Stomach (tissue), 9 donors: ENCODE measurements around the gene STK4. TPM values are rescaled to one million over a fixed set of nuclear protein-coding genes. Genes with fewer than 3 reads are reported as not detected.

ENCODE experiments used
- DNase-seq, 2 donors: peaks; one replicate each; pipeline versions ENCODE4 v3.0.0 to v3.0.0-alpha.2; 2013 to 2019
- H3K27ac ChIP-seq, 5 donors: fragments of 200-600 bp in 4 of 5; sonication (generic) in 4 of 5; one replicate each; pipeline ENCODE4 v1.5.1; 2013 to 2019; ENCODE audit warnings: mild to moderate bottlenecking in 1 of 5, moderate library complexity in 1 of 5
- H3K27me3 ChIP-seq, 3 donors: fragments of 200-600 bp; sonication (generic); one replicate each; pipeline ENCODE4 v1.5.1; 2017 to 2019; ENCODE audit warnings: mixed run types in 1 of 3
- H3K36me3 ChIP-seq, 4 donors: fragments of 200-600 bp; sonication (generic); 1 replicate in 3 of 4; 2 replicates in 1 of 4; pipeline ENCODE4 v1.5.1; 2016 to 2019
- H3K4me1 ChIP-seq, 4 donors: fragments of 200-600 bp; sonication (generic); one replicate each; pipeline ENCODE4 v1.5.1; 2016 to 2019
- H3K4me3 ChIP-seq, 4 donors: fragments of 200-600 bp; sonication (generic) in 3 of 4; one replicate each; pipeline ENCODE4 v1.5.1; 2016 to 2019; ENCODE audit warnings: mild to moderate bottlenecking in 1 of 4
- H3K9me3 ChIP-seq, 4 donors: fragments of 200-600 bp; sonication (generic); one replicate each; pipeline ENCODE4 v1.5.1; 2016 to 2019
- CTCF ChIP-seq, 7 experiments: fragments of 450-650 bp in 4 of 7; fragments of 200-600 bp in 3 of 7; sonication (generic) in 3 of 7; IDR thresholded peaks; one replicate each; pipeline ENCODE4 v1.5.1; 2016 to 2019; ENCODE audit warnings: antibody characterized with exemption in 7 of 7, control low read depth in 2 of 7, mild to moderate bottlenecking in 1 of 7
- EP300 ChIP-seq: sonication (generic); formaldehyde crosslinking; IDR thresholded peaks from one replicate; pipeline ENCODE4 v1.6.1; 2017; ENCODE audit warnings: antibody characterized with exemption
- POLR2A ChIP-seq, 4 donors: fragments of 450-650 bp; IDR thresholded peaks; one replicate each; pipeline ENCODE4 v1.6.1; 2016; ENCODE audit warnings: antibody characterized with exemption in 4 of 4, control low read depth in 2 of 4, mild to moderate bottlenecking in 1 of 4, moderate library complexity in 1 of 4
- POLR2AphosphoS5 ChIP-seq, 3 donors: sonication (generic); formaldehyde crosslinking; IDR thresholded peaks; one replicate each; pipeline ENCODE4 v1.6.1; 2016; ENCODE audit warnings: antibody characterized with exemption in 3 of 3
- WGBS, 5 donors: extraction: QIAGEN DNeasy Blood & Tissue Kit in 3 of 5; methylation state at CpG; one replicate each; pipeline versions ENCODE4 v1.1.5 to v1.1.7; 2013 to 2018; 5-methylcytosine and 5-hydroxymethylcytosine counted together
- intact Hi-C: fragments of 100-400 bp; cut with DNase I; formaldehyde crosslinking; loops from one replicate; pipeline ENCODE4 v1.15.1; 2023; ENCODE audit warnings: low total_unique reads
- polyA plus RNA-seq, 3 donors: library from polyadenylated mRNA; stranded (reverse); fragments of 200-250 nt; gene quantifications; one replicate each; pipeline ENCODE4 v1.2.3, GENCODE V29; 2013
- total RNA-seq, 5 donors: library from RNA; depleted of rRNA; stranded (reverse); fragments of >200 nt; gene quantifications; one replicate each; pipeline versions ENCODE4 v1.1.0 to v1.2.3, GENCODE V29; 2014 to 2016
- donor health status: healthy with polysubstance abuse.
- donor health status: Bipolar disorder and iron deficiency.
- donor health status: healthy.

The STK4 gene
- total and polyA plus RNA-seq, 8 donors, result 4.8 to 49.6 (median 19.3) TPM

GRCh38 chr20:44970243-44970757 lies 4.0 kb downstream of the STK4 start:
- Histone ChIP-seq H3K4me1 (peaks cover 14 to 46% (median 38%) of the 10 kb centered on the region in 4 donors), H3K9me3 (no peaks in the 10 kb centered on the region), H3K36me3 (peaks cover 14 to 35% (median 34%) of the 10 kb centered on the region in 4 donors), H3K27me3 (no peaks in the 10 kb centered on the region), H3K4me3 (no peak overlapping the region), H3K27ac (peak overlapping the region in 4 of 5 donors; percentile 31 to 90 (median 36))
- 14 to 34% (median 23%) methylated on average over 1 of the region's 1 CpG for WGBS, 5 donors
- no peak for TF ChIP-seq CTCF (IDR thresholded peaks at IDR 0.05)
- DNase-seq, result peak in 1 of 2 donors; percentile 16
- intact Hi-C loops, result no loop called here

- no peak for DNase-seq
- H3K27ac ChIP-seq, result no peak overlapping the region
- no peaks in the 10 kb centered on the region for H3K27me3 ChIP-seq
- intact Hi-C loops, result no loop called here
- H3K4me3 ChIP-seq, result no peak overlapping the region
- peaks cover 0 to 38% (median 23%) of the 10 kb centered on the region in 4 donors for H3K4me1 ChIP-seq
- TF ChIP-seq POLR2A (IDR thresholded peaks at IDR 0.05), result no peak
- TF ChIP-seq POLR2AphosphoS5 (IDR thresholded peaks at IDR 0.05), result no peak
- no peak for TF ChIP-seq CTCF (IDR thresholded peaks at IDR 0.05)
- no peak for TF ChIP-seq EP300
- WGBS, 5 donors, result 79 to 97% (median 83%) methylated on average over 2 of the region's 2 CpGs
- H3K36me3 ChIP-seq, result peaks cover 16 to 60% (median 55%) of the 10 kb centered on the region in 4 donors
- no peaks in the 10 kb centered on the region for H3K9me3 ChIP-seq
Measured at GRCh38 chr20:44973053-44973452, 6.7 kb downstream of the STK4 start.

DNA sequence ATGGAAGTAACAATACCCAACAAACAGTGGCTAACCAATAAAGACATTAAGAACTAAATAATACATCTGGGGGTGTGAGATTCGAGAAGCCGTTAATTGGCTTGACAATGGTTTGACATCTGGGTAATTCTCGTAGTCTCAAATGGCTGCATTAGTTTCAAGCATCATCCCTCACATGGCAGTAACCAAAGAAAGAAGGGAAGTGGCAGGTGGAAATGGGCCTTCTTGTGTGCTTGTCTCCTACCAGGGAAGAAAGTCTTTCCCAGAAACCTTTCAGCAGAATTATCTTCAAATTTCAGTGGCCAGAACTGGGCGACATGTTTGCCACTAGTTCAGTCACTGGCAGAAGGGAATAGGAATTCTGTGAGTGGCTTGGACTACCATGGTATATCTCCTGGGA lies 10.4 kb downstream of the STK4 start:
- TF ChIP-seq CTCF (IDR thresholded peaks at IDR 0.05) (no peak), POLR2AphosphoS5 (IDR thresholded peaks at IDR 0.05) (no peak), POLR2A (IDR thresholded peaks at IDR 0.05) (no peak), EP300 (no peak)
- H3K27ac ChIP-seq, result no peak overlapping the region
- DNase-seq, result no peak
- peaks cover 0 to 36% (median 17%) of the 10 kb centered on the region in 4 donors for H3K4me1 ChIP-seq
- WGBS, 5 donors, result 86 to 98% (median 97%) methylated on average over 4 of the region's 4 CpGs
- no peak overlapping the region for H3K4me3 ChIP-seq
- no peaks in the 10 kb centered on the region for H3K9me3 ChIP-seq
- H3K27me3 ChIP-seq, result no peaks in the 10 kb centered on the region
- intact Hi-C loops, result no loop called here
- H3K36me3 ChIP-seq, result peaks cover 16 to 94% (median 88%) of the 10 kb centered on the region in 4 donors

- intact Hi-C loops, result no loop called here
- 9 to 30% (median 25%) methylated on average over 2 of the region's 2 CpGs for WGBS, 5 donors
- peaks cover 0 to 36% (median 17%) of the 10 kb centered on the region in 4 donors for H3K4me1 ChIP-seq
- peak in 1 of 2 donors; percentile 79 for DNase-seq
- H3K4me3 ChIP-seq, result no peak overlapping the region
- H3K27me3 ChIP-seq, result no peaks in the 10 kb centered on the region
- TF ChIP-seq EP300 (no peak), POLR2AphosphoS5 (IDR thresholded peaks at IDR 0.05) (peak; percentile 17 to 73 (median 65)), POLR2A (IDR thresholded peaks at IDR 0.05) (no peak), CTCF (IDR thresholded peaks at IDR 0.05) (no peak)
- no peaks in the 10 kb centered on the region for H3K9me3 ChIP-seq
- H3K27ac ChIP-seq, result peak overlapping the region; percentile 65 to 87 (median 76)
- H3K36me3 ChIP-seq, result peaks cover 17 to 92% (median 84%) of the 10 kb centered on the region in 4 donors
Measured at GRCh38 chr20:44979090-44979621, 12.8 kb downstream of the STK4 start.
